D341Med (cell line): ENCODE data around the gene TMEM200A.

Experiments
- DNase-seq: peaks from one replicate; pipeline ENCODE4 v3.0.0; 2012; ENCODE audit warnings: low spot score

The TMEM200A gene

DNA sequence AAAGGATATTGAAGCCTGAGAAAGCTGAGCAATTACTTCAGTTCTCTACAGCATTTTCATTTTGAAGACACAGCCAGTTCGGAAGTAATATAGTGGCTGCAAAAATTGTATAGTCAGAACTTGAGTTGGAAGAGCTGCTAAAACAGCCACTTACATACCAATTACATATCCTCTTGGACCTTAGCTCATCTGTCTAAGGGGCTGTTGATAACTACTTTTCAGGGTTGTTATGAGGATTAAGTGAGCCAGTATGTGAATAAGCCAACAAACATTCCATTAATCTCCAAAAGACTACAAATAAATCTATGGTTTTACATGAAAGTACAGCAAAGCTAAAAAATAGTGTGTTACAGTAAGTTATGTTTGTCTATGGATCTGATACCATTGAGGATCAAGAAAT is 59.7 kb downstream of the TMEM200A start:
- DNase-seq, result no peak

DNA sequence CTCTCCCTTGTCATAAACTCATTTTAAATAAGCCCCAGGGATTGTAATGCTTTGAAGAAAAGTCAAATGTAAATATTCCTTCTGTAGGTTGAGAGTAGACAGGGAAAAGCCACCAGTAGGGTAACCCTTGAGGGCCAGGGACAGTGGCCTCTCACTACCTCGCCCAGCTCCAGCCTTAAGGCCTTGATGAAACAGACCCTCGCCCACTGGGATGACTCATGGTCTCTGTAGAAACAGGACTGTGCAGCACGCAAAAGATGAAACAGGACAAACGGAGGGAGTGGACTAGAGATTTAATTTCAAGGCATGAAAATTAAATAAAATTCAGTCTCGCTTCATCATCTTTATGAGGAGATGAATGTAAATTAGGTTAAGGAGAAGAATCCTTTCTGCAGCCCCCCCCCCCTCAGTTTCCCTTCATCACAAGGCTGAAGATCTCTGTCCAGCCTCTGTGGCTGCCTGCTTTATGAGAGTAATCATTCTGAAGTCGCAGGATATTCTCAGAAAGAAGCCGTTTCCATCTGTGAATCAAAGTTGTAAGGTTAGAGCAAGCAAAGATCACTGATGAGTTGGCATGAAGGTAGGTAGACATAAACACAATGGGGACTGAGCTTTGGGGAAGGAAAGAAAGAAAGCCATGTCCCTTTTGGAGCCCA is 60.4 kb downstream of the TMEM200A start:
- no peak for DNase-seq

GRCh38 chr6:130431346-130431852 is 65.6 kb downstream of the TMEM200A start:
- no peak for DNase-seq

DNA sequence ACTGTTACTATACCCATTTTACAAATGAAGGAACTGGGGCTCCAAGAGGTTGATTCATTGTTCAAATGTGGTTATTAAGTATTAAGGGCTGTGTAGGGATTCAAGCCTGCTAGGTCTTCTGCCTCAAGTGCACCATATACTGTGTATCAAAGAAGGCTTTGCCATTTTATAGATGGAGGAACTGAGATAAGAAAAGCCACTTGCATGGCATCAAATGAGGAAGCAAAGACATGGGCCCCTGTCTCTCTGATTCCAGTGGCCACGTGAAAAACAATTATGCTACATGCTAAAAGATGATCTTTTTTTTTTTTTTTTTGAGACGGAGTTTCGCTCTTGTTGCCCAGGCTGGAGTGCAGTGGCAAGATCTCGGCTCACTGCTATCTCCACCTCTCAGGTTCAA is 67.0 kb downstream of the TMEM200A start:
- no peak for DNase-seq

GRCh38 chr6:130434174-130434873 is 68.5 kb downstream of the TMEM200A start:
- peak; percentile 25 for DNase-seq

GRCh38 chr6:130435181-130435580 is 69.4 kb downstream of the TMEM200A start:
- DNase-seq, result no peak

DNA sequence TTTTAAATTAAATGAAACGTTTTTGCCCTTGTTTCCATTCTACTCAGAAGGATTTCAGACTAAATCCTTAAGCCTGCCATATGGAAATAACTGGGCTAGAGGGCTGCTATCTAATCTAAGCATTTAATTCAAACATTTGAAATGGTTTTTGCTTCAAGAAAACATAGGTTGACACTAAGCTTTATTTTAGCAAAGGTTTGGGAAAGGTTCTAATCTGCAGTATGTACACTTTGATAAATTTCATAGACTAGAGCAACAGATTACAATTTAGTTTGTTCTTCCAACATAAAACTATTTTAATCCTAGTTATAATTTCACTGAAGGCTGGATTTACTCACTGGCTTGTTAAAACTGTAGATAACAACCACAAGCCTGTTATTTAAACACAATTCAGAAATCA is 72.1 kb downstream of the TMEM200A start:
- DNase-seq, result no peak

- DNase-seq, result no peak
These were observed 81.6 kb downstream of the TMEM200A start for GRCh38 chr6:130447374-130447773.

- no peak for DNase-seq
These were observed 86.5 kb downstream of the TMEM200A start for GRCh38 chr6:130452336-130452735.

DNA sequence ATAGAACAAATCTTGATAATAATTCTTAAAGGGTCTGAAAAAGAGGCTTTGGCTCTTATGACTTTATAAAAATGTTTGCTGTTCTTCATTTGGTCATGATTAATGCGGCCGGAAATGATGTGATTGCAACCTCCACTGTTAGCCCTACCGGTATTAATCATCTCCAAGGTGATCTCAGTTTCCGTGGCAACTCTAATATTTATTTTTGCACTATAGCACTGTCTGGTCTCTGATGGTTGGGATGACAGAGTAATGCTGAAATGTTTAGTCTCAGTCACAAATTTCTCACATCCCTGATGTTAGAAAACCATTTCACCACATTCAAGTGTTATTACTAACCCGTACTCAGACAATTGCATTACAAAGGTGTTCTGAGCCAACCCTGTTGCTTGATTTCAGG is 87.4 kb downstream of the TMEM200A start:
- DNase-seq, result no peak

DNA sequence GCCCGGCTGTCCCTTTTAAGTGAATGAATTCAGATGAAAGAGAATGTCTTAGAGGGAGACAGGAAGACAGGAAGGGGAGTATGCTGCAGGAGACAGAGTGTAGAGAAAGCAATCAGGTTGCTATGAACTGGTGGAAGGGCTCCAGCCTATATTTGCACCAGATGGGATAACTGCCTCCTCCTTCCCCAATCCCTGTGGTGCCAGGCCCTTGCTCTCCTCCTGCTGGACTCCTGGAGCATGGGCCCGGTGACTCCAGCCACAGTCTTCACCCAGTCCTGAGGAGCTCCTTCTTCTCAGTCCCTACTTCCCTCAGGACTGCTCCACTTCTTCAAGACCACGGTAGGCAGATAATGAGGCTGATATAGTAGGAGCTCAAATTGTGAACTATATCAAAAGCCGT is 91.8 kb downstream of the TMEM200A start:
- DNase-seq, result peak; percentile 32

DNA sequence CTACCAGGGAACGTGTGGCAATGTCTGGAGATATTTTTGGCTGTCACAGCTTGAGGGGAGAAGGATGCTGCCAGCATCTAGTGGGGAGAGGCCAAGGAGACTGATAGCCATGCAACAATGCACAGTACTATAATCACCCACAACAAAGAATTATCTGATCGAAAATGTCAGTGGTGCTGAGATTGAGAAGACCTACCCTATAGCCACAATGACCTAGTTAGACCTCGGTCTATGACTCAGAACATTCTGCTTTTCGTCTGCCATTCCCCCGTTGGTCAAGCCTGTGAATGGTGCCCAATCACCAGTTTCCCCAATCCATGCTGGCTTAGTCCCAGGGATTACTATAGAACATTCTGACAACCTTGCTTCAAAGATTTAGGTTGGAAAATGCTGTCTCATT is 93.5 kb downstream of the TMEM200A start:
- DNase-seq, result no peak

- no peak for DNase-seq
These were observed 95.1 kb downstream of the TMEM200A start for GRCh38 chr6:130460934-130461333.

DNA sequence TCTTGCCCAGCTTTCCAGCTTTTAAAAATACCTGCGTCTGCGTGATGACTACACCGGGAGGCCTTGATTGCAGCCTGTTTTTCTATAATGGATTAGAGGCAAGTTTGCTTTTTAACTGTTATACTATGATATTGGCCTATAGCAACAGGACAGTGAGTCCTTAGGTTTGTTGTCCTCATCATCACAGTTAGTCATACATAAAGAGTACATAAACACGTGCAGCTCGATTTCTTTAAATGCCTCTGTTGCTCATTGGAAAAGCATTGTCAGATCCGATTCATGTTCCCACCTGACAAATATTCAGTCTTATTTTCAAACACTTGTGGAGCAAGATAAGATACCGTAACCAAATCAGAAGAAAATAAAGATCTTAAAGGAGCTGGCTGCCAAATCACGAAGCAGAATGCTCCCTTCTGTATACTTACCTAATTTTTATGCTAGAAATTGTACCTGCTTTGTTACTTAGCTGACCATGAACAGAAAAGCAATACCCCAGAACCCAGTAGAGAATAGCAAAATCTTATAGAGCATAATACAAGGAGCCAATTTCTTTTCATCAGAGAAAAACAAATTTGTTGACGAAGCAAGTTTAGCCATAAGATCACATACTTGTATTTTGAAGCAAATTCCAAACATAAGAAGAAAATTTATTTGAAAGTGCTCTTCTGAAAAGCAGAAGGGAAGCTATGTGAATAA is 100.4 kb downstream of the TMEM200A start:
- no peak for DNase-seq

- no peak for DNase-seq
These were observed 100.9 kb downstream of the TMEM200A start for GRCh38 chr6:130466748-130467061.

DNA sequence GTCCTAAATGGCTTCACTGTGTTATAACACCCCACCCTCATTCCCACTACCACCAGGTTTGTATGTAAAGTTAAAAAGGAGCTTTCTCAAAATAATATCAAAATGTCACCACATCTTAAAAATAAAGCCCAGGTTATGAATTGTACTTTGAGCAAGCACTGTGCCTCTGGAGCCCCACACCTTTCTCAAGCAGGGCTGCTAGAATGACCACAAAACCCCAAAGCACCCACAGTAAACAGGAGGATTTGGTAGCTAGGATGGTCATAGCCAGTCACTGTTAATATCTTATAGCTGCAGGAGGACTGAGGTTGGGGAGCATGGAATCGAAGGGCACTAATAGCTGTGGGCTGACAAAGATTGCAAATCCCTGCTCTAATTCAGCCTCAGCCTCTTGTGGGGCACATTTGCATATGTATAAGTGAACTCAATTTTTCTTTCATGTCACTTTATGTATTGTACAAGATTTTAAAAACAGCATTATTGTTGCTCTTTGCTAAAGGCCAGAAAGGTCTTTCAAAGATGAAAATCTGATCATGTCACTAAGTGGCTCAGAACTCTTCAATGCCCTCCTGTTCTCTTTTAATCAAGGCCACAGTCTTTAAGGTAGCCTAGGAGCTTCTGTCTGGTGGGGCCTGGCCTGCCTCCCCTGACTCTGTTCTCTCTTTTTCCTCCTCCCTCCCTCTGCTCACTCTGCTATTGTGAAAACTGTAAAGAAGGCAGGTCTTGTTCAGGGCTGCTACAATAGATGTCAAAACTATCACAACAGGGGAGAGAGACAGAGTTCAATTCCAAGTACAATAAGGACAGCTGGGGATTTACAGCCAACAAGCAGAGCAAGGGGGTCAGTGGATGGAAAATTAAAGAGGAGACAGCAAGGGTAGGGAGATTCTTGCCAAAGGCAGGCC is 101.6 kb downstream of the TMEM200A start:
- no peak for DNase-seq

DNA sequence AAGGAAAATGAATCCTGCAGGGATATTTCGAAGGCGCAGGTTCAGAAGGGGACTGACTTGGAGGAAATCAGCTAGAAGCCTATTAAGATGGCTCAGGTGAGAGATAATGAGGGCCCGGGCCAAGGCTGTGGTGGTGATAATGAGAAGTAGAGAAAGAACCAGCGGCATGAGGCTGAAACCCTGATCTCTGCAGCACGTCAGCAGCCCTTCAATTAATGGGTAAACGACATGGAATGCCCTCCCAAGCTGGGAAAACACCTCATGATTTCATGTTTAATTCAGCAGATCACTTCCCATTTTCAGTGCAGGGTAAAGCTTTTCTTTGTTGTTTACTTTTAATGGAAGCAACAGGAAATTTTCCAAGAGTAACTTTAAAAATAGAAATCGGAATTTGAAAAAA is 104.9 kb downstream of the TMEM200A start:
- DNase-seq, result no peak

- DNase-seq, result no peak
These were observed 108.1 kb downstream of the TMEM200A start for GRCh38 chr6:130473886-130474285.

- no peak for DNase-seq
These were observed 117.0 kb downstream of the TMEM200A start for GRCh38 chr6:130482645-130483390.

GRCh38 chr6:130485870-130486269 is 120.1 kb downstream of the TMEM200A start:
- DNase-seq, result no peak

DNA sequence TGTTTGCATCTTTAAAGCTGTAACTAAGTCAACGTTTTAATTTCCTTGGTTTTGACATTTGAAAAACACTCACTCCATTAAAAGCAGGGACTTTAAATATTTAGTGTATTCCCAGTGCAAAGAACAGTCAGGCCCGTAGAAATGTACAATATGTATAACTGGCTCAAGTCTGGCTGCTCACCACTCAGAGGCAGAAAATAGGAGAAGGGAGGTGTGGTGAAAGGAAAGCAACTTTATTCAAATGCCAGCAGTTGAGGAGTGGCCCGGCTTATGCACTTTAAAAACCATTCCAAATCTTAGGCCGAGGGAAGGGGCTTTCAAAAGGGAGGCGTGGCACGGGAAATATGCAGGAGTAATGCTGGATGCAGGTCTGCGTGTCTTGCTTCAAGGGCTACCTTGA is 120.6 kb downstream of the TMEM200A start:
- no peak for DNase-seq

GRCh38 chr6:130489514-130489913 is 123.7 kb downstream of the TMEM200A start:
- DNase-seq, result no peak
